ENCODE data around the gene ATAD2B. TPM values are rescaled to one million over a fixed set of nuclear protein-coding genes. Genes with fewer than 3 reads are reported as not detected.

Gene ATAD2B
- total RNA-seq, 1 donor from 2014 or later, result 24.3 TPM

GRCh38 chr2:23836505-23836904, 90.4 kb downstream of the ATAD2B start:
- Histone ChIP-seq H3K36me3 (peaks cover 19% of the 10 kb centered on the region), H3K27ac (no peak overlapping the region), H3K4me3 (no peak overlapping the region), H3K4me1 (no peaks in the 10 kb centered on the region), H3K27me3 (ENCODE audit: low read depth) (no peaks in the 10 kb centered on the region), H3K9me3 (no peaks in the 10 kb centered on the region)
- intact Hi-C loops (cut with DNase I), result no loop called here
- no peak for TF ChIP-seq CTCF (IDR thresholded peaks at IDR 0.05)
- ATAC-seq, result no peak
- DNase-seq, result no peak

GRCh38 chr2:23835988-23836387, 90.9 kb downstream of the ATAD2B start:
- Histone ChIP-seq H3K27me3 (ENCODE audit: low read depth) (no peaks in the 10 kb centered on the region), H3K4me1 (no peaks in the 10 kb centered on the region), H3K36me3 (peaks cover 19% of the 10 kb centered on the region), H3K9me3 (no peaks in the 10 kb centered on the region), H3K4me3 (no peak overlapping the region), H3K27ac (no peak overlapping the region)
- intact Hi-C loops (cut with DNase I), result no loop called here
- TF ChIP-seq CTCF (IDR thresholded peaks at IDR 0.05), result no peak
- no peak for DNase-seq
- ATAC-seq, result peak in 1 of 2 donors; percentile 13

- Histone ChIP-seq H3K4me1 (no peaks in the 10 kb centered on the region), H3K36me3 (peaks cover 19% of the 10 kb centered on the region), H3K27ac (no peak overlapping the region), H3K4me3 (no peak overlapping the region), H3K27me3 (ENCODE audit: low read depth) (no peaks in the 10 kb centered on the region), H3K9me3 (no peaks in the 10 kb centered on the region)
- intact Hi-C loops (cut with DNase I), result no loop called here
- TF ChIP-seq CTCF (IDR thresholded peaks at IDR 0.05), result no peak
- ATAC-seq (no peak), DNase-seq (no peak)
Observed at GRCh38 chr2:23835423-23835822, 91.5 kb downstream of the ATAD2B start.

- DNase-seq (no peak), ATAC-seq (no peak)
- Histone ChIP-seq H3K36me3 (peaks cover 21% of the 10 kb centered on the region), H3K4me1 (no peaks in the 10 kb centered on the region), H3K27ac (no peak overlapping the region), H3K9me3 (no peaks in the 10 kb centered on the region), H3K27me3 (ENCODE audit: low read depth) (no peaks in the 10 kb centered on the region), H3K4me3 (no peak overlapping the region)
- intact Hi-C loops (cut with DNase I), result no loop called here
- TF ChIP-seq CTCF (IDR thresholded peaks at IDR 0.05), result no peak
Observed at GRCh38 chr2:23828986-23829385, 97.9 kb downstream of the ATAD2B start.

GRCh38 chr2:23828256-23828980, 98.5 kb downstream of the ATAD2B start:
- DNase-seq, result no peak
- intact Hi-C loops (cut with DNase I), result no loop called here
- H3K36me3 ChIP-seq, result peaks cover 21% of the 10 kb centered on the region
- H3K27ac ChIP-seq, result no peak overlapping the region
- TF ChIP-seq CTCF (IDR thresholded peaks at IDR 0.05), result no peak
- H3K9me3 ChIP-seq, result no peaks in the 10 kb centered on the region
- no peaks in the 10 kb centered on the region for H3K27me3 ChIP-seq (ENCODE audit: low read depth)
- ATAC-seq, result no peak
- H3K4me3 ChIP-seq, result no peak overlapping the region
- no peaks in the 10 kb centered on the region for H3K4me1 ChIP-seq
